A673 (cell line): Measurements from ENCODE around the gene ZMIZ2.

Experiments used
- EZH2 ChIP-seq: fragments of 200-600 bp; sonication (generic); IDR thresholded peaks from 2 replicates; pipeline ENCODE4 v1.6.1; 2017; ENCODE audit warnings: borderline replicate concordance, low read depth, mild to moderate bottlenecking, mixed read lengths, antibody characterized with exemption, low read length; ENCODE audit not compliant: poor library complexity, severe bottlenecking
- TF ChIP-seq, protein P1 (sequence below): fragments of 300-800, 200-600 bp; sonication (generic); conservative IDR thresholded peaks from 2 replicates; pipeline ENCODE4 v1.5.1; 2017; ENCODE audit warnings: low read depth, mild to moderate bottlenecking, antibody characterized with exemption, low read length, moderate library complexity, mixed read lengths

GRCh38 chr7:44801890-44802289 is 53.2 kb downstream of the ZMIZ2 start:
- TF ChIP-seq, protein P1, sequence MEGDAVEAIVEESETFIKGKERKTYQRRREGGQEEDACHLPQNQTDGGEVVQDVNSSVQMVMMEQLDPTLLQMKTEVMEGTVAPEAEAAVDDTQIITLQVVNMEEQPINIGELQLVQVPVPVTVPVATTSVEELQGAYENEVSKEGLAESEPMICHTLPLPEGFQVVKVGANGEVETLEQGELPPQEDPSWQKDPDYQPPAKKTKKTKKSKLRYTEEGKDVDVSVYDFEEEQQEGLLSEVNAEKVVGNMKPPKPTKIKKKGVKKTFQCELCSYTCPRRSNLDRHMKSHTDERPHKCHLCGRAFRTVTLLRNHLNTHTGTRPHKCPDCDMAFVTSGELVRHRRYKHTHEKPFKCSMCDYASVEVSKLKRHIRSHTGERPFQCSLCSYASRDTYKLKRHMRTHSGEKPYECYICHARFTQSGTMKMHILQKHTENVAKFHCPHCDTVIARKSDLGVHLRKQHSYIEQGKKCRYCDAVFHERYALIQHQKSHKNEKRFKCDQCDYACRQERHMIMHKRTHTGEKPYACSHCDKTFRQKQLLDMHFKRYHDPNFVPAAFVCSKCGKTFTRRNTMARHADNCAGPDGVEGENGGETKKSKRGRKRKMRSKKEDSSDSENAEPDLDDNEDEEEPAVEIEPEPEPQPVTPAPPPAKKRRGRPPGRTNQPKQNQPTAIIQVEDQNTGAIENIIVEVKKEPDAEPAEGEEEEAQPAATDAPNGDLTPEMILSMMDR: no peak
- TF ChIP-seq EZH2: no peak
